NCI-H1105 (cell line): ENCODE data around the gene WNT10A.
"Not testable (repeated sequence)": the region's sequence is repeated elsewhere in the genome, so short reads cannot be mapped to it uniquely, and the experiment has no call there.

Experiments used
- DNase-seq: peaks from one replicate; lab custom pipeline; 2025; lab: John Stamatoyannopoulos, UW

Gene WNT10A

GRCh38 chr2:218931751-218932150, 51.1 kb downstream of the WNT10A start:
- not testable (repeated sequence) for DNase-seq
